WI38 (cell line): Measurements from ENCODE around the gene KCNJ13.

Experiments
- H3K4me3 ChIP-seq: 2 replicates; pipeline ENCODE4 v1.5.1; 2011; ENCODE audit warnings: low read depth, mild to moderate bottlenecking, control low read depth, low read length
- CTCF ChIP-seq: IDR thresholded peaks from 2 replicates; pipeline ENCODE4 v1.5.1; 2012; ENCODE audit warnings: low read depth, mild to moderate bottlenecking, control low read depth, low read length

The KCNJ13 gene

DNA sequence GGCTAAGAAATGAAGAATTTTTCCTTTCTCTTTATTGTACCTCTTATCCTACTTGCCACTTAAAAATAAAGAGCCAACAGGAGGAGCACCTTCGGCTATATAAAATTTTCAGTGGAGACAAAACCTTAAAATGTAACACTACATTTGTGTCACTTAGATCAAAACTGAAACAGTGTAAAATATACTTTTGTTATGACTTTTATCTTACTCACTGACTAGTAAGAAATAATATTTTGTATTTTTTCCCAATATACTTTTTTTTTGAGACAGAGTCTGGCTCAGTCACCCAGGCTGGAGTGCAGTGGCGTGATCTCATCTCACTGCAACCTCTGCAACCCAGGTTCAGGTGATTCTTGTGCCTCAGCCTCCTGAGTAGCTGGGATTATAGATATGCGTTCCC is 28.3 kb downstream of the KCNJ13 start:
- no peak for TF ChIP-seq CTCF
- no peak overlapping the region for H3K4me3 ChIP-seq

- no peak overlapping the region for H3K4me3 ChIP-seq
- TF ChIP-seq CTCF: no peak
These were observed 31.4 kb downstream of the KCNJ13 start for GRCh38 chr2:232744963-232745362.

GRCh38 chr2:232741972-232742371 is 34.4 kb downstream of the KCNJ13 start:
- H3K4me3 ChIP-seq: no peak overlapping the region
- TF ChIP-seq CTCF: no peak

DNA sequence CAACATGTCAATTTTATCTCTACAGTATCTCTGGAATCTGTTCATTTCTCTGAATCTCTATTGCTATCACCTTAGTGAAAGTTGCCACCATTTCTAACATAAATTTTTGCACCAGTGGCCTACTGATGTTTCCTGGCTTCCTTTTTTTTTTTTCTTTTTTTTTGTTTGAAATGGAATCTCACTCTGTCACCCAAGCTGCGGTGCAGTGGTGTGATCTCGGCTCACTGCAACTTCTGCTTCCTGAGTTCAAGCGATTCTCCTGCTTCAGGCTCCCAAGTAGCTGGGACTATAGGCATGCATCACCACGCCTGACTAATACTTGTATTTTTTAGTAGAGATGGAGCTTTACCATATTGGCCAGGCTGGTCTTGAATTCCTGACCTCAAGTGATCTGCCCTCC is 35.1 kb downstream of the KCNJ13 start:
- no peak for TF ChIP-seq CTCF
- no peak overlapping the region for H3K4me3 ChIP-seq

GRCh38 chr2:232731470-232731869 is 44.9 kb downstream of the KCNJ13 start:
- H3K4me3 ChIP-seq: no peak overlapping the region
- no peak for TF ChIP-seq CTCF

- no peak for TF ChIP-seq CTCF
- H3K4me3 ChIP-seq: no peak overlapping the region
These were observed 47.6 kb downstream of the KCNJ13 start for GRCh38 chr2:232728785-232729184.

- TF ChIP-seq CTCF: no peak
- no peak overlapping the region for H3K4me3 ChIP-seq
These were observed 53.3 kb downstream of the KCNJ13 start for GRCh38 chr2:232723027-232723426.
